GM18520 (cell line): Measurements from ENCODE around the gene MED22.
"Not testable (repeated sequence)": the region's sequence is repeated elsewhere in the genome, so short reads cannot be mapped to it uniquely, and the experiment has no call there.

Source experiments
- ATAC-seq: cut with Tn5 transposase; IDR thresholded peaks from one replicate; pipeline ENCODE4 v1.9.1; 2021; ENCODE audit not compliant: unreplicated experiment

MED22 gene

GRCh38 chr9:133377280-133377679 lies 29.3 kb upstream of the MED22 start:
- ATAC-seq = not testable (repeated sequence)

DNA sequence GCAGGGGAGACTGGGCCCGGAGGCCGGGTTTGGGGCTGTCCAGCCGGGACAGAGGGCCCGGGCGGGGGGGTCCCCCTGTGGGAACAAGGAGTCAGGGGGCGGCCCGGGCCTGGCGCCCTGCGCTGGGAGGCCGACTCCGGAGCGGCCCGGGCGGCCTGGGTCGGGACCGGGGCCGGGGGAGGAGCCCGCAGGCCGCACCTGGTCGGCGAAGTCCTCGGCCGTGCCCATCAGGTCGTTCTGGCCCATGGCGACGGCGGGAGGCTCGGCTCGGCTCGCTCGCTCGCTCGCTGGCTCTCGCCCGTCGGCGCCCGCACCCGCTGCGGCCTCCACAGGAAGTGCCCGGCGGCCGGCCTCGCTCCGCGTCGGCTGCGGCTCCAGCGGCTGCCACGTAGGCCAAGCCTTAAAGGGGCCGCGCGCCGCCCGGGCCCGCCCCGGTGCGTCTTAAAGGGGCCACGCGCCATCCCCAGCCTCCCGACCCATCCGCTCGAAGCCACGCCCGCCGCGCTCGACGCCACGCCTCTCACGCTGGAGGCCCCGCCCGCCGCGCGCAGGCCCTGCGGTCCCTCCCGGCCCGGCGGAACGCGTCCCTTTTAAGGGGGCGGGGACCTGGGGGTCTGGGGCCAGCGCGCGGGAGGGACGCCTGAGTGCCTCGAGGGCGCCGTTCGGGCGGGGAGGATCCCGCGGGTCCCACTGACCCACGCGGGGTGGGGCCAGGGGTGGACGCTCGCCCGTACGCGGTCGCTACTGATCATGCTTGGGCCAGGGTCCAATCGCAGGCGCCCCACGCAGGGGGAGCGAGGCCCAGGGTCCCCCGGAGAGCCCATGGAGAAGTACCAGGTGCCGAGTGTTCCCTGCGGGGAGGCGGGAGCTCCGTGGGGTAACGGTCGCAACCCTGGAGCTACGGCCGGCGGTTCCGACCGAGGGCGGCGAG lies 28.1 kb upstream of the MED22 start, which contains the start of the genes STKLD1 and SURF4:
Gene STKLD1 (plus strand): TSS at position 643 of the 931 bp plus-strand sequence. CDS start 108 bp downstream, at position 751.
Gene SURF4 (minus strand): TSS at position 337 of the 931 bp plus-strand sequence. CDS start 91 bp downstream, at position 246.
- peak; percentile 89 for ATAC-seq

DNA sequence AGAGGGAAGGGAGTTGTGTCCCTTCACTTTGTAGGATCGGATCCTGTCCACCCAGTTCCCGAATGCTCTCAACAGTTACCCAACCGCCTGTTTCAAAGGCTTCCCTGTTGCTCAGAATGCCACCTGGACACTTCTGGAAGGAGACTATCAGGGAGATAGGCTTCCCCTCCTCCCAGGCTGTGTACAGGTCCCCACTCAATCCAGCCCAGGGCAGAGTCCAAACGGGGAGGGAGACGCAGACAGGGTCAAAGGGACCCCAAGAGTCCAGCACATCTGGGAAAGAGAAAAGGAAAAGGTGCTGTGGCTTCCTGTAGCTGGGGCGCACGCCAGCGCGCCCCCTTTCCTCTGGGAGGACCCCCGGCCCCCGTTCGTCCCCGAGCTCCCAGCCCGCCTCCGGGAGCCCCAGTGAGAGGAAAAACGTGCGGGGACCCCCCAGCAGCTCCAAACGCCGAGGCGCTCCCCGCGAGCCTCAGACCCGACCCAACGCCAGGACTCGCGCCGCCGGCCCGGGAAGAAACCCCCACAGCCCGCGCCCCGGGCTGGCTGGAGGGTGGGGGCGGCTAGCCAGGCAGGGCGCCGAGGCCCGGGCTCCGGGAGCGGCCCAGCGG lies 27.3 kb upstream of the MED22 start:
- ATAC-seq = no peak

- ATAC-seq = no peak
Measured at GRCh38 chr9:133374612-133375115, 26.7 kb upstream of the MED22 start.

DNA sequence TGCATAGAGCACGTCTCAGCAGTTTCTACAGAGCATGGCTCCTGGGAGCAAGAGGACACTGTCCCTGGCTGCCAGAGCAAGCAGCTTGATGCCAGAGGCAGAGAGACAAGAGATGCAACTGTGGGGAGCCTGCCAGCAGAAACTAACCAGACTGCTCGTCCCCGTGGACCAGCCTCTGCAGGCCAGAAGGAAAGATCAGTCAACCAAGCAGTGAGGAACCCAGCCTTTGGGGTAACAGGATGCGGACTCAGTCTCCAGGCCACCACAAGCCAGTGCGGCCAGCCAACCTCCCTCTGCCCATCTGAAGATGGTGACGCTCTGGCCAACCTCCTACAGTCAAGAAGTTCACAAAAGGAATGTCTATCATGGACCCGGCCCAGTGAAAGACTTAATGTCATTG lies 24.2 kb upstream of the MED22 start:
- ATAC-seq = no peak

DNA sequence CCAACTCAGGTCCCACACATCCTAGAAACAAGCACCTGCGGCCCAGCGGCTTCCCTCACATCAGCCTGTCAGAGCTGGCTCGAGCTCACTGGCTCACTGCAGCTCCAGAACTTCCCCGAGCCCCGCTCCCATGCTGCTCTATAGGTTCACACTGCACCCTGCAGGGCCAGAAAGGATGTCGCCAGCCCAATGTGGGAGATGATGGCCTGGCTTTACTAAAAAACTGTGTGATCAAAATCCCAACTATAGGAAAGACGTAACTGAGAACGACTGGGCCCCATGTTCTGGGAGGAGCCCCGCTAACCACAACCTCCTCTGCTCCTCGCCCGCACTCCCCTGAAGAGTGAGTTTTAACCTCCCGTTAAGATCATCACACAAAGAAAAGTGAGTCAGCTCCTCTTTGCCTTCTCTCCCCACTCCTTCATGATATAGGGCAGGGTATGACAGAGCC lies 23.4 kb upstream of the MED22 start:
- no peak for ATAC-seq

- ATAC-seq = no peak
Measured at GRCh38 chr9:133370685-133371084, 22.8 kb upstream of the MED22 start.

DNA sequence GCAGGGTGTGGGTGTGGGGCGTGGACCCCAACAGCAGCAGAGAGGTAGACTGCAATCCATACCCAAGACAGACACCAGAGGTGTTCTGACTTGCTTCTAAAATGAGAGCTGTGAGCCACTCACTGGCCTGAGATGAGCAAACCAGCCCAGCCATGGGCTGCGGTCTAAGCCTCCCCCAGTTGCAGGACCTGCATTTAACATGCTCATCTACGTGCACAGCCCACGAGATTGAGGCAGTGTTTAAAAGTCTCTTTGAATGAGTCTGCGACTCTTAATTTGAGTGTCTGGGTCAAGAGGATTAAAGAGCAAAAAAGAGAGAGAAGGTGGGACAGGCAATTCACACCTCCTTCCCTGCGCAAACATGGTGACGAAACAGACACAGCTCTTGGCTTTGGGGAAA lies 22.0 kb upstream of the MED22 start:
- no peak for ATAC-seq

DNA sequence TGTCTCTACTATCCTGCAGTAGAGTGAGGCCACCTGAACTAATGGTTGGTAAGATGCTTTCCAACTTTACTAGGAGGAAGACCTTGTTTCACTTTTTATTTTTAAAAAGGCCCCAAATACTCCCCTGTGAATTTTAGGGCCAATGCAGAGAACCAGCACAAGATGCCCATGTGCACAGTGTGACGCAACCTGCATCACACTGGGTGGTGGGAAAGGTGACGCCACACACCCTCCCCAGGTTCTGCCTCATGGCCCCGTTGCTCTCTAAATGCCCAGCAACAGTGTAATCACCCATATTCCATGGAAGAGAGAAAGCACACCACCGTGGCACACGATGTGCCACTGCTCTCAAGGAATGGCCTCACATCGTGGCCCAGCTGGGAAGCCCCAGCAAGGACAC lies 21.5 kb upstream of the MED22 start:
- no peak for ATAC-seq

DNA sequence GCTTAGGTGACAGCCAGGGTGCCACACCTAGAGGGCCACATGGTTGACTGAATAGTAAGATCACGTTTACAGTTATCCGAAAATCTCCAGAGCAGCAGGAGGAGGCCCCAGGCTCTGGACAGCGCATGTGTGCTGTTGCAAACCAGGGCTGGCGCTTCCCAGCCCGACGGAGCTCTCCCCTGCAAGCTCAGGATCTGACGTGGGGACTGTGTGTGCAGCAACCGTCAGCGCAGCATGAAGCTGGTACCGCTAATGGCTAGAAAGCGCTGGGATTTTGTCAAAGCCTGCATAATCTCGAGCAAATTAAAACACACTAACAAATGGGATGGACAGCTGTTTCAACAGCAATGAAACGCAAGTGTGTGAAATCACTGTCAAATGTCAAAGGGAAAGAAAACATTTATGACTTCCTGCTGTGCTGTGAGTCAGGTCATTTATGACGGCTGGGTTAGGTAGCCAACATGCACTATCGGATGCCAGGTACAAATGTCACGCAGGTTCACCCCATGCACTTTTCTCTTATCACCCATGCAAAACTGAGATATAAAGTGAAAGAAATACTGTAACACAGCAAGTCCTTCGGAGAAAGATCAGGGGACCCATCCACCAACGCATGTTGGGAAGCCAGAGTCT lies 20.4 kb upstream of the MED22 start:
- ATAC-seq = no peak

DNA sequence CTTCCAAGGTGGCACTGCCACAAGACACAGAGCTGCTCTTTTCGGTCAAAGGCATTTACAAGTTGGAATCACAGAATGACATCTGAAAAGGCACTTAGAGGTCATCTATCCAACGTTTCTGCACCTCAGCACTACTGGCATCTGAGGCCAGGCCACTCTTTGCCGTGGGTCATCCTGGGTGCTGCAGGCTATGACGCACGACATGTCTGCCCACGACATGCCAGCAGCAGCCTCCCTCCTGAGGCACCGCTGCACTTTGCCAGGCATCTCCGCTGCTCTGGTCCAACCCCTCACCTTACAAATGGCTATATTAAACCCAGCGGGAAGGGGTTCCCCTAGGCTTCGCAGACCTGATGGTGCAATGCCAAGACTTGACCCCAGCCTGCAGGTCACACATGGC lies 19.8 kb upstream of the MED22 start:
- no peak for ATAC-seq

GRCh38 chr9:133367221-133367620 lies 19.3 kb upstream of the MED22 start:
- no peak for ATAC-seq

DNA sequence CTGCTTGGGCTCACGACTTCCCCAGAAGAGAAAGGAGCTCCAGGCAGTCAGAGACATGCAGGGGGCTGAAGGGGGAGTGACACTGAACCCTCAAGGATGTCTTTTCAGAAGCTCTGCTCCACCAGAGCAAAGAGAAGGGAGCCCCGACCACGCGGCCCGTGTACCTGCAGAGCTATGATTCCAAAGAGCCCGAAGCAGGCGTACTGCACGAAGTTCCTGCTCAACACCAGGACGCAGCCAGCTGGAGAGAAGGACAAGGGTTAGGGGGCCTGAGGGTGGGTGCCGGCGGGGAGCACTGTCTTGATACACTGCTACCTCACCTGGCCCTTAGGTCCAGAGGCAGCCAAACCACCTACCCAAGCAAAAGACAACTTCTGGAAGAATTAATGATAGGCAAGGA lies 18.5 kb upstream of the MED22 start:
- no peak for ATAC-seq

- no peak for ATAC-seq
Measured at GRCh38 chr9:133362359-133363044, 14.6 kb upstream of the MED22 start.

- no peak for ATAC-seq
Measured at GRCh38 chr9:133361507-133362092, 13.7 kb upstream of the MED22 start.

DNA sequence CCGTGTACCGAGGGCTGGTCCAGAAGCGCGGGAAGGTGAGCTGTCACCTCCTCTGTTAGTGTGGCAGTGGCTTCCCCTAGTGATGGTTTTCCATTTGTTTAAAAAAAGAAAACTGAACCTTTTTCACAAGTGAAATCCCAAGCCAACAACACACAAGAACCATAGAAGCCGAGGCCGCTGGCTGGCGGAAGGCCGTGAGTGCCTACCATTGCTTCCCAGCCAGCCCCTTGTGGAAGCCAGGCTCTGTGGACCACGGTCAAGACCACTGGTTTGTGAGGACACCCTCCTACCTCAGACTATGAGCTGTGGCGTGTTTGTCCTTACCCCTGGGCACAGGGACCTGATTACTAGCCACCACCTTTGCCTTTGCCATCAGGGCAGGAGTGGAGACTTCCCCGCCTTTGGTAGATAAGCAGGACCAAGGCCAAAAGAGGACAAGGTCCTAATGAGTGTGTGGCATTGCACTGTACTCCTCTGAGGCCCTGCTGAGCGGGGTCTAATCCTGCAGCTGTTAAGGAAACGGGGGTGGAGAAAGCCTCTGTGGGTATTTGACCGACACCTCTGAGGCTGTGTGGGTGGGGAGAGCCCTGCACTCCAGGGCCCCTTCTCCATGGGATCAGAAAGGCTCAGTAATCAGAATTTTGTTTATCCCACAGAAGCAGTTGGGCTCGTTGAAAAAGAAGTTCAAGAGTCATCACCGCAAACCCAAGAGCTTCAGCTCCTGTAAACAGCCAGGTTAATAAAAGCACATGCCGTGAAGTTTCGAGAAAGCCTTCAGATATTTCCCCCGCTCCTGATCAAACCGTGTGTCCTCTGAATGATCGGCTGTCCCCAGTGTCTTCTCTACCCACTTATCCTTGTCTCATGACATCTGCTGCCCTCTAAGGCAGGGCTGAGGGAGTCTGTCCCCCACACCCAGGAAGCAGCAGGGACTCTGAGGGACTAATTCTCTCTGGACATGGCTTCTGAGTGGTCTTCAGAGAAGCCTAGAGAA lies 12.8 kb upstream of the MED22 start:
- ATAC-seq = no peak

DNA sequence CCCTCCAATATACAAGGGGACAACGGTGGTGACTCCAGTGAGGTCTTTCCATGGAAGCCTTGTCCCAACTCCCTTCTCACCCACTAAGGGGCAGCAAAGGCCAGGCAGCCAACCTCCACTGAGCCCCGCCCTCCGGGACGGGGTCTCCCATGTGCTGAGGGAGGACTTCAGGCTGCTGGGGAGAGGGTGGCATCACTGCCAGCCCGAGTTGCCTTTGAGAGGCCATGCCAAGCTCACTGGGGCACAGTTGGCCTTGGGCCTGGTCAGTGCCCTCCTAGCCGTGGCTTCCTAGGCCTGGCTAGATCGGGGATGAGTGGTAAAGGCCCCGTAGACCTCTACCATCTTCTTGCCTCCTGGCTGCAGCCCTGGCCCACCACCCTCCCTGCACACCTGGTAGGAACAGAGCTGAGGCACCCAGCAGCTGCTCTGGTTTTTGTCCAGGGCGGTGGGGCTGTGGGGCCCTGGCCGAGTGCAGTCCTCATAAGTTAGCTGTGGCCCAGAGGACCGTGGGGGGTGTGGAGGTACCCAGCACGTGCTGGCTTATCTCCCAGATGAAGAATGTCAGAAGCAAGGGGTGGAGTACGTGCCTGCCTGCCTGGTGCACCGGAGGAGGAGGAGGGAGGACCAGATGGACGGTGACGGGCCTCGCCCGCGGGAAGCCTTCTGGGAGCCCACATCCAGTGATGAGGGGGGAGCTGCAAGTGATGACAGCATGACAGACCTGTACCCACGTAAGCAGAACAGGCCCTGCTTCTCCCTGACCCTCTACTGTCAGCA lies 11.7 kb upstream of the MED22 start:
- no peak for ATAC-seq

DNA sequence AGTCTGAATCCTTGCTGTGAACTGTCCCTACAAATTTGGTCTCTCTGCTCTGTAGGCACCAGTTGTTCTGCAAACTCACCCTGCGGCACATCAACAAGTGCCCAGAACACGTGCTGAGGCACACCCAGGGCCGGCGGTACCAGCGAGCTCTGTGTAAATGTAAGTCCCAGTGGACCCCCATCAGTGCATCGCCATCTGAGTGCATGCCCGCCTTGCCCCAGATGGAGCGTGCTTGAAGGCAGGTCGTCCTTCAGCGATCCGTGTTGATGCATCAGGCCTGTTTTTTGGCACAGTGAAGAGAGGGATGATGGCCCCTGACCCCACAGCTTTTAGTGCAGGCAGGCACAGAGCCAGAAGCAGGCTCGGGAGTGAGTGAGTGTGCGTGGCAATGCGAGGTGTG lies 9.7 kb upstream of the MED22 start:
- no peak for ATAC-seq
